ENCODE measurements around the gene CFLAR. TPM values are rescaled to one million over a fixed set of nuclear protein-coding genes. Genes with fewer than 3 reads are reported as not detected.

Gene CFLAR
- total and polyA plus RNA-seq, 9 of the 15 experiments (the other 6 are each of a cell fraction or from before 2014, with no cell fraction given), result 27.5 to 102 (median 54.0) TPM

DNA sequence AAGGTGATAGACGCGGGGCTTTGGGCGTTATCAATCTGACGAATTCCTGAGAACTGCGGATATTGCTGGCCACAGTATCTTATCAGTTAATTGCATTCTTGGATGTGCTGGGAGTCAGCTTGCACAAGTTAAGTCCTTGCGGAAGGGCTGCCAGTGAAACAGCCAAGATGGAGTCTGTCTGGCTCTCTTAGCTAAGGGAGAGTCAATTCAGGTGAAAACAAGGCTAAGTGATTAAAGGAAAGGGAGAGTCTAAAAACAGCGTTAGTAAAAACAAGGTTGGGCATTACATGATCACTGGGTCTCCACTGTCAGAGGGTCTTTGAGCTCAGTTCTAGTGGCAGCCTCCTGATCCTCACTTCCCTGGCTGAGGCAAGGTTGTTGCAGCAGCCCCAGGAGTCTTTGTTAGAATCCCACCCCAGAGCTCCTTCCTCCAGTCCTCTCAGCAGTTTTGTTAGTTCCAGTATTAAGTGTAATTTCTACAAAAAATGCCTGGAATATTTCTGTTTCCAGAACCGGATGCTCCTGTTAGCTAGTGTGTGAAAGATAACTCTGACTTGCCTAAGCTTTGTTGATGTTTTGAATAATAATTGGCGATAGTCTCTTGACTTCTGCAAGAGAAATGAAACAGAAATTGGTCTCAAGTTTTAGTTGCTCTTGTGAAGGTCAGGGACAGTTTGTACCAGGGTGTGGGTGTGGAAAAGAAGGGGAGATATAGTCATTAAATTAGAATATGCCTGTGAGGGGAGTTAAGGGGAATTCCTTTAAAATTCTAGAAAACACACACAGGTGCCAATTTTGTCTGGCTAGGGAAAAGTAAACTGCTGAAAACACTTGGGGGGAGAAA is 10.6 kb downstream of the CFLAR start (continued):
- TF ChIP-seq, protein P1, sequence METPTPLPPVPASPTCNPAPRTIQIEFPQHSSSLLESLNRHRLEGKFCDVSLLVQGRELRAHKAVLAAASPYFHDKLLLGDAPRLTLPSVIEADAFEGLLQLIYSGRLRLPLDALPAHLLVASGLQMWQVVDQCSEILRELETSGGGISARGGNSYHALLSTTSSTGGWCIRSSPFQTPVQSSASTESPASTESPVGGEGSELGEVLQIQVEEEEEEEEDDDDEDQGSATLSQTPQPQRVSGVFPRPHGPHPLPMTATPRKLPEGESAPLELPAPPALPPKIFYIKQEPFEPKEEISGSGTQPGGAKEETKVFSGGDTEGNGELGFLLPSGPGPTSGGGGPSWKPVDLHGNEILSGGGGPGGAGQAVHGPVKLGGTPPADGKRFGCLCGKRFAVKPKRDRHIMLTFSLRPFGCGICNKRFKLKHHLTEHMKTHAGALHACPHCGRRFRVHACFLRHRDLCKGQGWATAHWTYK (CRISPR knock-in tag; IDR thresholded peaks at IDR 0.05), result peak; percentile 99
- no peak for TF ChIP-seq ETV6 (IDR thresholded peaks at IDR 0.05; ENCODE audit: borderline replicate concordance in 1 of 2, low read depth in 2 of 2, low read length in 1 of 2)
- TF ChIP-seq ETV6 (CRISPR knock-in tag; IDR thresholded peaks at IDR 0.05; ENCODE audit: borderline replicate concordance), result no peak
- TF ChIP-seq, protein P2, sequence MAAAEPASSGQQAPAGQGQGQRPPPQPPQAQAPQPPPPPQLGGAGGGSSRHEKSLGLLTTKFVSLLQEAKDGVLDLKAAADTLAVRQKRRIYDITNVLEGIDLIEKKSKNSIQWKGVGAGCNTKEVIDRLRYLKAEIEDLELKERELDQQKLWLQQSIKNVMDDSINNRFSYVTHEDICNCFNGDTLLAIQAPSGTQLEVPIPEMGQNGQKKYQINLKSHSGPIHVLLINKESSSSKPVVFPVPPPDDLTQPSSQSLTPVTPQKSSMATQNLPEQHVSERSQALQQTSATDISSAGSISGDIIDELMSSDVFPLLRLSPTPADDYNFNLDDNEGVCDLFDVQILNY (CRISPR knock-in tag; IDR thresholded peaks at IDR 0.05), result no peak
- no peak for TF ChIP-seq NRF1 (conservative IDR thresholded peaks at IDR 0.05 in 1 of 2, IDR thresholded peaks at IDR 0.05 in 1 of 2)
- TF ChIP-seq NFXL1 (CRISPR knock-in tag; IDR thresholded peaks at IDR 0.05), result peak; percentile 93
- TF ChIP-seq SUPT5H (IDR thresholded peaks at IDR 0.05), result no peak
- TF ChIP-seq, protein P3, sequence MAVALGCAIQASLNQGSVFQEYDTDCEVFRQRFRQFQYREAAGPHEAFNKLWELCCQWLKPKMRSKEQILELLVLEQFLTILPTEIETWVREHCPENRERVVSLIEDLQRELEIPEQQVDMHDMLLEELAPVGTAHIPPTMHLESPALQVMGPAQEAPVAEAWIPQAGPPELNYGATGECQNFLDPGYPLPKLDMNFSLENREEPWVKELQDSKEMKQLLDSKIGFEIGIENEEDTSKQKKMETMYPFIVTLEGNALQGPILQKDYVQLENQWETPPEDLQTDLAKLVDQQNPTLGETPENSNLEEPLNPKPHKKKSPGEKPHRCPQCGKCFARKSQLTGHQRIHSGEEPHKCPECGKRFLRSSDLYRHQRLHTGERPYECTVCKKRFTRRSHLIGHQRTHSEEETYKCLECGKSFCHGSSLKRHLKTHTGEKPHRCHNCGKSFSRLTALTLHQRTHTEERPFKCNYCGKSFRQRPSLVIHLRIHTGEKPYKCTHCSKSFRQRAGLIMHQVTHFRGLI (CRISPR knock-in tag; IDR thresholded peaks at IDR 0.05), result peak; percentile 98
- TF ChIP-seq, protein P4, sequence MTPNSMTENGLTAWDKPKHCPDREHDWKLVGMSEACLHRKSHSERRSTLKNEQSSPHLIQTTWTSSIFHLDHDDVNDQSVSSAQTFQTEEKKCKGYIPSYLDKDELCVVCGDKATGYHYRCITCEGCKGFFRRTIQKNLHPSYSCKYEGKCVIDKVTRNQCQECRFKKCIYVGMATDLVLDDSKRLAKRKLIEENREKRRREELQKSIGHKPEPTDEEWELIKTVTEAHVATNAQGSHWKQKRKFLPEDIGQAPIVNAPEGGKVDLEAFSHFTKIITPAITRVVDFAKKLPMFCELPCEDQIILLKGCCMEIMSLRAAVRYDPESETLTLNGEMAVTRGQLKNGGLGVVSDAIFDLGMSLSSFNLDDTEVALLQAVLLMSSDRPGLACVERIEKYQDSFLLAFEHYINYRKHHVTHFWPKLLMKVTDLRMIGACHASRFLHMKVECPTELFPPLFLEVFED (CRISPR knock-in tag; conservative IDR thresholded peaks at IDR 0.05), result peak; percentile 98
- TF ChIP-seq, protein P5, sequence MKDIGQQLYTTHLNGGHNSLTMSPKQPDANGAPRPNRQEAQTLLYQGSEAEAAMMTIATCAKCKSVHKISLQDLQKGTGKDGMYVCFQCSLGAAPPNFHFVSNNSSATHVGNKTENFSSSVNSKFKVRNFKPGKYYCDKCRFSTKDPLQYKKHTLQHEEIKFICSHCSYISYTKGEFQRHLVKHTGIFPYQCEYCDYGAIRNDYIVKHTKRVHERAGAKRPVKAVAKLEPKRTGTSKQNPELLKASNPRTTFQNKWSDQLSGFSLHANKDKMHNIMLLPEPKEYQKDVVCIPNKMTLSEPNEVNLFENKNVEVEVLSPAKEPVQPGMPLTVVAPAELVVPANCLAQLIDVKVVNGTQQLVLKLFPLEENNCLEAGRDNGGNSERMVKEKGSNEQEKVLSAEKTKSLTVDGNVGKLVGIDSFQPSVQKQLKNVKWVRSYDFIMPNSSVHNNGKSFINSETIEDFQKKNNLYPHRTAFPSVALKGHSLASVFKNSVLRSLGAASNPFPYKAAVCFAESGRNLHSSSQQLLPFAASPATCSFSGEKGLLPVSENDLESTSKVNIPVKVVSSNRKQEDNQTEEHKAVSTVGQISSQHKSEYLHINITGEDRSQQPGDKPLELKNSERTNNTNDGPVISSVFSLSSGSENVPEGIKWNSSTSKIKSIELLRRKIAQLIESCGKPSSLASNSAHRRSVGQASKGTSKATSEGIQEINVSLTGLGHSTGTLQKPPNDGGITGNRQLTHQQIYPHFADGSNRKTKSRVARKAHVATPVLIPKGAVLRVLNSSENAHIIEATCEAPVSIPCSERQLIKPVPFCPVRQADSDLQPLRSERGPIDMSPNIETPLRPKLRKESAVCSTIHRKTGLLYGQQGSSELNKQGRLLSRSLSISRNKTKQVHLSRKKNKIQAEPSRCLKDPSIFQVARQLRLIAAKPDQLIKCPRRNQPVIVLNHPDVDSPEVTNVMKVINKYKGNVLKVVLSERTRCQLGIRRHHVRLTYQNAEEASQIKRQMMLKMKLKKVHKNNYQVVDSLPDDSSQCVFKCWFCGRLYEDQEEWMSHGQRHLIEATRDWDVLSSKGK (CRISPR knock-in tag; IDR thresholded peaks at IDR 0.05), result peak; percentile 72; the same call in 1 of the 2 replicates
- TF ChIP-seq, protein P6, sequence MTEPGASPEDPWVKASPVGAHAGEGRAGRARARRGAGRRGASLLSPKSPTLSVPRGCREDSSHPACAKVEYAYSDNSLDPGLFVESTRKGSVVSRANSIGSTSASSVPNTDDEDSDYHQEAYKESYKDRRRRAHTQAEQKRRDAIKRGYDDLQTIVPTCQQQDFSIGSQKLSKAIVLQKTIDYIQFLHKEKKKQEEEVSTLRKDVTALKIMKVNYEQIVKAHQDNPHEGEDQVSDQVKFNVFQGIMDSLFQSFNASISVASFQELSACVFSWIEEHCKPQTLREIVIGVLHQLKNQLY (CRISPR knock-in tag; conservative IDR thresholded peaks at IDR 0.05), result no peak
- no peak for TF ChIP-seq RFX5 (IDR thresholded peaks at IDR 0.05; ENCODE audit: low read depth, low read length)
- peak; percentile 99 for TF ChIP-seq CXXC5 (CRISPR knock-in tag; IDR thresholded peaks at IDR 0.05)
- no peak for TF ChIP-seq HNRNPUL1 (IDR thresholded peaks at IDR 0.05; ENCODE audit: low read length)

Measured in K562 (cell line).